HG03025 (cell line): Measurements from ENCODE around the gene INTS1.

Experiments
- ATAC-seq: cut with Tn5 transposase; IDR thresholded peaks from one replicate; pipeline ENCODE4 v1.9.1; 2021; ENCODE audit warnings: mild to moderate bottlenecking, moderate library complexity; ENCODE audit not compliant: unreplicated experiment, low FRiP score

The INTS1 gene

GRCh38 chr7:1468203-1468602 lies 36.0 kb downstream of the INTS1 start:
- no peak for ATAC-seq

- no peak for ATAC-seq
These were observed 37.5 kb downstream of the INTS1 start for GRCh38 chr7:1466524-1467271.

GRCh38 chr7:1464694-1465093 lies 39.5 kb downstream of the INTS1 start:
- no peak for ATAC-seq

- no peak for ATAC-seq
These were observed 40.4 kb downstream of the INTS1 start for GRCh38 chr7:1463676-1464223.

- no peak for ATAC-seq
These were observed 42.4 kb downstream of the INTS1 start for GRCh38 chr7:1461646-1462375.

GRCh38 chr7:1460821-1461645 lies 43.2 kb downstream of the INTS1 start:
- ATAC-seq, result no peak

- ATAC-seq, result peak; percentile 0
These were observed 44.0 kb downstream of the INTS1 start for GRCh38 chr7:1459920-1460820.

- peak; percentile 84 for ATAC-seq
These were observed 44.7 kb downstream of the INTS1 start for GRCh38 chr7:1459512-1459892.

- peak; percentile 14 for ATAC-seq
These were observed 45.3 kb downstream of the INTS1 start, which contains the start of gene MICALL2 for GRCh38 chr7:1458683-1459511. Gene MICALL2, minus strand, starts transcription at chr7:1459470. Its CDS starts 144 bp downstream, at chr7:1459326.

- ATAC-seq, result no peak
These were observed 46.1 kb downstream of the INTS1 start for GRCh38 chr7:1457949-1458682.

GRCh38 chr7:1457059-1457948 lies 46.9 kb downstream of the INTS1 start:
- ATAC-seq, result no peak

- ATAC-seq, result no peak
These were observed 48.2 kb downstream of the INTS1 start for GRCh38 chr7:1455955-1456354.

GRCh38 chr7:1455241-1455939 lies 48.8 kb downstream of the INTS1 start:
- no peak for ATAC-seq

- no peak for ATAC-seq
These were observed 49.6 kb downstream of the INTS1 start for GRCh38 chr7:1454542-1454941.

GRCh38 chr7:1452205-1452604 lies 52.0 kb downstream of the INTS1 start:
- no peak for ATAC-seq

GRCh38 chr7:1450987-1451386 lies 53.2 kb downstream of the INTS1 start:
- no peak for ATAC-seq

- ATAC-seq, result no peak
These were observed 53.8 kb downstream of the INTS1 start for GRCh38 chr7:1450431-1450830.
